ENCODE results near the gene UBN2.

Gene UBN2

GRCh38 chr7:139246905-139247304 lies 15.9 kb downstream of the UBN2 start:
- DNase-seq (ENCODE audit: low spot score) = no peak
- Histone ChIP-seq H2AK5ac (ENCODE audit: low read depth, low read length) (no peak overlapping the region), H3K14ac (ENCODE audit: low read length) (no peak overlapping the region), H3K79me1 (ENCODE audit: low read depth, low read length) (no peaks in the 10 kb centered on the region), H2BK12ac (ENCODE audit: low read length) (no peak overlapping the region), H3K4ac (ENCODE audit: low read length) (no peak overlapping the region), H3K23ac (ENCODE audit: low read depth, low read length, poor library complexity) (no peak overlapping the region), H3K9me3 (replicated peaks in 1 of 2; ENCODE audit: control insufficient read depth in 2 of 2, insufficient read depth in 1 of 2, low read depth in 1 of 2, low read length in 2 of 2) (no peaks in the 10 kb centered on the region), H2BK120ac (ENCODE audit: low read depth, low read length) (no peak overlapping the region), H3K36me3 (replicated peaks in 1 of 2; ENCODE audit: control insufficient read depth in 2 of 2, insufficient read depth in 2 of 2, low read length in 2 of 2) (peaks cover 18 to 98% of the 10 kb centered on the region in 2 donors), H4K91ac (ENCODE audit: low read depth, low read length, poor library complexity) (no peak overlapping the region), H3K4me2 (ENCODE audit: insufficient read depth, low read length, poor library complexity, severe bottlenecking) (no peak overlapping the region), H2AFZ (ENCODE audit: low read length) (no peak overlapping the region), H3K18ac (ENCODE audit: low read length) (no peak overlapping the region), H3K4me3 (ENCODE audit: low read length in 2 of 2) (no peak overlapping the region), H3K9ac (ENCODE audit: low read depth, low read length, poor library complexity) (no peak overlapping the region), H2BK5ac (ENCODE audit: low read length) (no peak overlapping the region), H4K8ac (ENCODE audit: low read depth, low read length) (no peak overlapping the region), H2BK15ac (ENCODE audit: low read length) (no peak overlapping the region), H3K4me1 (ENCODE audit: control insufficient read depth in 2 of 2, insufficient read depth in 1 of 2, low read depth in 1 of 2, low read length in 2 of 2) (no peaks in the 10 kb centered on the region), H3K27ac (replicated peaks; ENCODE audit: low read length) (no peak overlapping the region), H3K27me3 (ENCODE audit: control insufficient read depth in 3 of 3, insufficient read depth in 3 of 3, low read depth in 1 of 3, low read length in 3 of 3) (no peaks in the 10 kb centered on the region)
- WGBS, 2 donors (ENCODE audit: extremely low coverage in 2 of 2, insufficient read length in 2 of 2, insufficient replicate concordance in 1 of 2) = no CpG with 5 or more reads among the region's 5 CpGs

GRCh38 chr7:139249179-139249810 lies 18.3 kb downstream of the UBN2 start:
- peaks cover 14 to 97% of the 10 kb centered on the region in 2 donors for H3K36me3 ChIP-seq (replicated peaks in 1 of 2; ENCODE audit: control insufficient read depth in 2 of 2, insufficient read depth in 2 of 2, low read length in 2 of 2)
- no CpG with 5 or more reads among the region's 4 CpGs for WGBS, 2 donors (ENCODE audit: extremely low coverage in 2 of 2, insufficient read length in 2 of 2, insufficient replicate concordance in 1 of 2)
- no peak overlapping the region for H3K4me3 ChIP-seq (ENCODE audit: low read length in 2 of 2)

GRCh38 chr7:139252451-139252850 lies 21.4 kb downstream of the UBN2 start:
- Histone ChIP-seq H3K9ac (ENCODE audit: low read depth, low read length, poor library complexity) (no peak overlapping the region), H4K8ac (ENCODE audit: low read depth, low read length) (no peak overlapping the region), H3K79me1 (ENCODE audit: low read depth, low read length) (no peaks in the 10 kb centered on the region), H3K36me3 (replicated peaks in 1 of 2; ENCODE audit: control insufficient read depth in 2 of 2, insufficient read depth in 2 of 2, low read length in 2 of 2) (peaks cover 12 to 89% of the 10 kb centered on the region in 2 donors), H3K23ac (ENCODE audit: low read depth, low read length, poor library complexity) (no peak overlapping the region), H2BK5ac (ENCODE audit: low read length) (no peak overlapping the region), H2AK5ac (ENCODE audit: low read depth, low read length) (no peak overlapping the region), H3K27me3 (ENCODE audit: control insufficient read depth in 3 of 3, insufficient read depth in 3 of 3, low read depth in 1 of 3, low read length in 3 of 3) (no peaks in the 10 kb centered on the region), H3K18ac (ENCODE audit: low read length) (no peak overlapping the region), H3K4me1 (ENCODE audit: control insufficient read depth in 2 of 2, insufficient read depth in 1 of 2, low read depth in 1 of 2, low read length in 2 of 2) (no peaks in the 10 kb centered on the region), H3K4ac (ENCODE audit: low read length) (no peak overlapping the region), H3K4me3 (ENCODE audit: low read length in 2 of 2) (no peak overlapping the region), H3K27ac (replicated peaks; ENCODE audit: low read length) (no peak overlapping the region), H2AFZ (ENCODE audit: low read length) (no peak overlapping the region), H3K14ac (ENCODE audit: low read length) (no peak overlapping the region), H4K91ac (ENCODE audit: low read depth, low read length, poor library complexity) (no peak overlapping the region), H2BK12ac (ENCODE audit: low read length) (no peak overlapping the region), H2BK15ac (ENCODE audit: low read length) (no peak overlapping the region), H3K4me2 (ENCODE audit: insufficient read depth, low read length, poor library complexity, severe bottlenecking) (no peak overlapping the region), H2BK120ac (ENCODE audit: low read depth, low read length) (no peak overlapping the region), H3K9me3 (replicated peaks in 1 of 2; ENCODE audit: control insufficient read depth in 2 of 2, insufficient read depth in 1 of 2, low read depth in 1 of 2, low read length in 2 of 2) (no peaks in the 10 kb centered on the region)
- no CpG with 5 or more reads among the region's 3 CpGs for WGBS, 2 donors (ENCODE audit: extremely low coverage in 2 of 2, insufficient read length in 2 of 2, insufficient replicate concordance in 1 of 2)
- no peak for DNase-seq (ENCODE audit: low spot score)

More at GRCh38 chr7:139249179-139249810, 18.3 kb downstream of the UBN2 start:
- Histone ChIP-seq H3K9ac (ENCODE audit: low read depth, low read length, poor library complexity) (no peak overlapping the region), H2BK15ac (ENCODE audit: low read length) (no peak overlapping the region), H2BK5ac (ENCODE audit: low read length) (no peak overlapping the region), H4K8ac (ENCODE audit: low read depth, low read length) (no peak overlapping the region), H2BK120ac (ENCODE audit: low read depth, low read length) (no peak overlapping the region), H3K4ac (ENCODE audit: low read length) (no peak overlapping the region), H2AFZ (ENCODE audit: low read length) (no peak overlapping the region), H3K18ac (ENCODE audit: low read length) (no peak overlapping the region), H3K23ac (ENCODE audit: low read depth, low read length, poor library complexity) (no peak overlapping the region), H3K4me1 (ENCODE audit: control insufficient read depth in 2 of 2, insufficient read depth in 1 of 2, low read depth in 1 of 2, low read length in 2 of 2) (no peaks in the 10 kb centered on the region), H3K27ac (replicated peaks; ENCODE audit: low read length) (no peak overlapping the region), H3K27me3 (ENCODE audit: control insufficient read depth in 3 of 3, insufficient read depth in 3 of 3, low read depth in 1 of 3, low read length in 3 of 3) (no peaks in the 10 kb centered on the region), H3K79me1 (ENCODE audit: low read depth, low read length) (no peaks in the 10 kb centered on the region), H3K4me2 (ENCODE audit: insufficient read depth, low read length, poor library complexity, severe bottlenecking) (no peak overlapping the region), H3K9me3 (replicated peaks in 1 of 2; ENCODE audit: control insufficient read depth in 2 of 2, insufficient read depth in 1 of 2, low read depth in 1 of 2, low read length in 2 of 2) (no peaks in the 10 kb centered on the region), H4K91ac (ENCODE audit: low read depth, low read length, poor library complexity) (no peak overlapping the region), H2AK5ac (ENCODE audit: low read depth, low read length) (no peak overlapping the region), H3K14ac (ENCODE audit: low read length) (no peak overlapping the region), H2BK12ac (ENCODE audit: low read length) (no peak overlapping the region)
- no peak for DNase-seq (ENCODE audit: low spot score)

- Histone ChIP-seq H3K4me2 (ENCODE audit: insufficient read depth, low read length, poor library complexity, severe bottlenecking) (no peak overlapping the region), H3K27me3 (ENCODE audit: control insufficient read depth in 3 of 3, insufficient read depth in 3 of 3, low read depth in 1 of 3, low read length in 3 of 3) (no peaks in the 10 kb centered on the region), H2BK12ac (ENCODE audit: low read length) (no peak overlapping the region), H3K27ac (replicated peaks; ENCODE audit: low read length) (no peak overlapping the region), H3K18ac (ENCODE audit: low read length) (no peak overlapping the region), H3K36me3 (replicated peaks in 1 of 2; ENCODE audit: control insufficient read depth in 2 of 2, insufficient read depth in 2 of 2, low read length in 2 of 2) (peaks cover 12 to 88% of the 10 kb centered on the region in 2 donors), H3K9ac (ENCODE audit: low read depth, low read length, poor library complexity) (no peak overlapping the region), H3K4me3 (ENCODE audit: low read length in 2 of 2) (no peak overlapping the region), H3K79me1 (ENCODE audit: low read depth, low read length) (no peaks in the 10 kb centered on the region), H2BK15ac (ENCODE audit: low read length) (no peak overlapping the region), H2BK5ac (ENCODE audit: low read length) (no peak overlapping the region), H3K4ac (ENCODE audit: low read length) (no peak overlapping the region), H4K8ac (ENCODE audit: low read depth, low read length) (no peak overlapping the region), H4K91ac (ENCODE audit: low read depth, low read length, poor library complexity) (no peak overlapping the region), H3K23ac (ENCODE audit: low read depth, low read length, poor library complexity) (no peak overlapping the region), H3K4me1 (ENCODE audit: control insufficient read depth in 2 of 2, insufficient read depth in 1 of 2, low read depth in 1 of 2, low read length in 2 of 2) (no peaks in the 10 kb centered on the region), H2AFZ (ENCODE audit: low read length) (no peak overlapping the region), H2AK5ac (ENCODE audit: low read depth, low read length) (no peak overlapping the region), H2BK120ac (ENCODE audit: low read depth, low read length) (no peak overlapping the region), H3K14ac (ENCODE audit: low read length) (no peak overlapping the region), H3K9me3 (replicated peaks in 1 of 2; ENCODE audit: control insufficient read depth in 2 of 2, insufficient read depth in 1 of 2, low read depth in 1 of 2, low read length in 2 of 2) (no peaks in the 10 kb centered on the region)
- DNase-seq (ENCODE audit: low spot score) = no peak
- no CpG with 5 or more reads among the region's 6 CpGs for WGBS, 2 donors (ENCODE audit: extremely low coverage in 2 of 2, insufficient read length in 2 of 2, insufficient replicate concordance in 1 of 2)
Observed at GRCh38 chr7:139254281-139254680, 23.2 kb downstream of the UBN2 start.
